ENCODE data around the gene HCN2. TPM values are rescaled to one million over a fixed set of nuclear protein-coding genes. Genes with fewer than 3 reads are reported as not detected.

HCN2 gene
- total and polyA plus RNA-seq, 2 of the 8 experiments (the other 6 are each of a cell fraction or from before 2014, with no cell fraction given), result 1.0 to 4.0 TPM

- no peak for DNase-seq (ENCODE audit: low read depth in 1 of 2, low spot score in 2 of 2)
- Histone ChIP-seq H3K9ac (replicated peaks in 1 of 4; ENCODE audit: extremely low read depth in 1 of 4, low read depth in 3 of 4, low read length in 3 of 4) (no peak overlapping the region), H3K23ac (ENCODE audit: insufficient read length) (no peak overlapping the region), H4K8ac (ENCODE audit: extremely low read depth, insufficient read depth, low read length) (no peak overlapping the region), H3K27me3 (replicated peaks in 1 of 4; ENCODE audit: control insufficient read depth in 3 of 4, extremely low read depth in 1 of 4, insufficient read depth in 3 of 4, low read length in 3 of 4) (no peaks in the 10 kb centered on the region), H3K18ac (ENCODE audit: extremely low read depth, low read length) (no peak overlapping the region), H4K5ac (ENCODE audit: insufficient read length, low read depth, low read length) (no peak overlapping the region), H3K4me3 (ENCODE audit: extremely low read depth in 1 of 4, insufficient read depth in 2 of 4, low read depth in 3 of 4, low read length in 4 of 4) (no peak overlapping the region), H4K20me1 (replicated peaks in 1 of 2; ENCODE audit: control insufficient read depth in 1 of 2, insufficient read depth in 2 of 2, low read length in 2 of 2) (peaks cover 2 to 4% of the 10 kb centered on the region in 2 experiments), H3K79me2 (ENCODE audit: control insufficient read depth in 1 of 2, insufficient read depth in 2 of 2, low read length in 2 of 2) (no peaks in the 10 kb centered on the region), H3K9me3 (ENCODE audit: insufficient read depth in 2 of 2, low read depth in 1 of 2, low read length in 1 of 2) (no peaks in the 10 kb centered on the region), H3K4ac (replicated peaks; ENCODE audit: insufficient read length, low read depth, low read length) (no peak overlapping the region), H2AFZ (ENCODE audit: low read length) (no peak overlapping the region), H3K79me1 (ENCODE audit: low read depth, low read length) (no peaks in the 10 kb centered on the region), H2BK5ac (ENCODE audit: low read depth, low read length) (no peak overlapping the region), H2BK120ac (replicated peaks; ENCODE audit: low read depth, low read length) (no peak overlapping the region), H2BK12ac (ENCODE audit: low read depth, low read length) (no peak overlapping the region), H3K23me2 (ENCODE audit: low read depth, low read length) (peaks cover 3% of the 10 kb centered on the region; the same call in 1 of the 2 replicates), H2BK20ac (ENCODE audit: low read length) (no peak overlapping the region), H3K36me3 (ENCODE audit: control insufficient read depth in 2 of 4, insufficient read depth in 4 of 4, low read length in 3 of 4) (no peaks in the 10 kb centered on the region), H3K27ac (ENCODE audit: low read depth, low read length) (no peak overlapping the region), H4K91ac (replicated peaks; ENCODE audit: insufficient read length, low read length) (no peak overlapping the region), H3K4me2 (ENCODE audit: insufficient read depth in 1 of 2, low read depth in 2 of 2, low read length in 2 of 2) (no peak overlapping the region), H3K14ac (ENCODE audit: insufficient read length) (no peak overlapping the region), H3K4me1 (replicated peaks in 1 of 4; ENCODE audit: control insufficient read depth in 3 of 4, insufficient read depth in 4 of 4, low read length in 3 of 4) (peaks cover 0 to 3% (median under 1%) of the 10 kb centered on the region in 4 experiments; a peak in 3 of 7 replicates), H2AK5ac (ENCODE audit: low read depth, low read length) (no peak overlapping the region), H3K56ac (replicated peaks; ENCODE audit: insufficient read length, low read depth, low read length) (no peak overlapping the region), H2BK15ac (ENCODE audit: low read length) (no peak overlapping the region)
- 88% methylated on average over 27 of the region's 52 CpGs; no CpG with 5 or more reads in 1 of the 2 experiments for WGBS, 2 experiments (ENCODE audit: extremely low coverage in 1 of 2, insufficient coverage in 1 of 2, insufficient read length in 1 of 2, insufficient replicate concordance in 2 of 2, low coverage in 1 of 2, low lambda C conversion rate in 2 of 2, missing lambda C conversion rate in 1 of 2)
- POLR2A ChIA-PET (ENCODE audit: partially characterized antibody), result interaction anchor here (1.5 to 7.3 kb wide), 4 partner anchors 10 to 25 kb away, joined by 3 to 40 read pairs (median 6); partner anchors contain the start of gene CDC34
- TF ChIP-seq BRCA1 (IDR thresholded peaks at IDR 0.05; ENCODE audit: low read depth, low read length), result no peak
- no peak for TF ChIP-seq CEBPB (IDR thresholded peaks at IDR 0.05; ENCODE audit: low read depth, low read length)
- TF ChIP-seq ASH2L (IDR thresholded peaks at IDR 0.05; ENCODE audit: low read length), result no peak
- TF ChIP-seq CREB1 (IDR thresholded peaks at IDR 0.05), result no peak
- 0 out of 2 replicates have a peak, but pooled peaks have one; percentile 39 for TF ChIP-seq KDM1A (IDR thresholded peaks at IDR 0.05; ENCODE audit: borderline replicate concordance, low read length)
- TF ChIP-seq SRF (IDR thresholded peaks at IDR 0.05; ENCODE audit: low read depth, low read length), result no peak
- TF ChIP-seq JUND (IDR thresholded peaks at IDR 0.05; ENCODE audit: low read length), result no peak
- TF ChIP-seq CHD1 (IDR thresholded peaks at IDR 0.05; ENCODE audit: low read depth, low read length), result no peak
- CTCF ChIA-PET (ENCODE audit: partially characterized antibody), result interaction anchor here (0.7 to 1.5 kb wide), 3 partner anchors 8 to 57 kb away, joined by 3 to 4 read pairs (median 4); no protein-coding TSS in a partner anchor
- no peak for FAIRE-seq
Observed at GRCh38 chr19:548886-549830, 40.5 kb upstream of the HCN2 start.
